DMS153 treated with DMSO at 0.1 percent for 48 hours (cell line): Measurements from ENCODE around the gene PNPLA5.
A peak's percentile ranks its signal among the peaks of the same experiment; 100 is the strongest.
"Not testable (repeated sequence)": the region's sequence is repeated elsewhere in the genome, so short reads cannot be mapped to it uniquely, and the experiment has no call there.

Source experiments
- DNase-seq: peaks from one replicate; lab custom pipeline; 2025; ENCODE audit not compliant: unreplicated experiment; lab: John Stamatoyannopoulos, UW

Gene PNPLA5, protein sequence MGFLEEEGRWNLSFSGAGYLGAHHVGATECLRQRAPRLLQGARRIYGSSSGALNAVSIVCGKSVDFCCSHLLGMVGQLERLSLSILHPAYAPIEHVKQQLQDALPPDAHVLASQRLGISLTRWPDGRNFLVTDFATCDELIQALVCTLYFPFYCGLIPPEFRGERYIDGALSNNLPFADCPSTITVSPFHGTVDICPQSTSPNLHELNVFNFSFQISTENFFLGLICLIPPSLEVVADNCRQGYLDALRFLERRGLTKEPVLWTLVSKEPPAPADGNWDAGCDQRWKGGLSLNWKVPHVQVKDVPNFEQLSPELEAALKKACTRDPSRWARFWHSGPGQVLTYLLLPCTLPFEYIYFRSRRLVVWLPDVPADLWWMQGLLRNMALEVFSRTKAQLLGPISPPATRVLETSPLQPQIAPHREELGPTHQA

GRCh38 chr22:43891360-43892182 is at the start of gene PNPLA5:
Gene PNPLA5, minus strand, starts transcription at chr22:43892013. Its CDS starts 133 bp downstream, at chr22:43891880.
- no peak for DNase-seq

GRCh38 chr22:43941449-43941848 is 49.6 kb upstream of the PNPLA5 start:
- no peak for DNase-seq

DNA sequence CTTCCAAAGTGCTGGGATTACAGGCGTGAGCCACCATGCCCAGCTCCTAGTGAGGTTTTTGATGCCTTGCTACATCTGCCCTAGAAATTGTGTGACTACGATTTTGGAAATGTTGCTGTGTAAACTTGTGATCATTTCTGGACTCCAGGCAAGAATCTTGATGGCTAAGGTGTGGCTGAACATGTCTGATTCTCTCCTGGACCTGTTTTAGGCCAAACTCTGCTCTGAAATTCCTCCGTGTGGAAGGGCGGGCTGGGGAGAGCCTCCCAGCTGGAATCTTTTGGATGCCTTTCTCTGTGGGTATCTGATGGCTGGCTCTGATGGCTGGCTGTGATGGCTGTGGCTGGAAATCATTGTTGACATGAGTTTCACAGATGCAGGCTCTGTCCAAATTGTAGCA is 40.0 kb upstream of the PNPLA5 start:
- no peak for DNase-seq

- DNase-seq = no peak
Measured at GRCh38 chr22:43928908-43929307, 37.1 kb upstream of the PNPLA5 start.

DNA sequence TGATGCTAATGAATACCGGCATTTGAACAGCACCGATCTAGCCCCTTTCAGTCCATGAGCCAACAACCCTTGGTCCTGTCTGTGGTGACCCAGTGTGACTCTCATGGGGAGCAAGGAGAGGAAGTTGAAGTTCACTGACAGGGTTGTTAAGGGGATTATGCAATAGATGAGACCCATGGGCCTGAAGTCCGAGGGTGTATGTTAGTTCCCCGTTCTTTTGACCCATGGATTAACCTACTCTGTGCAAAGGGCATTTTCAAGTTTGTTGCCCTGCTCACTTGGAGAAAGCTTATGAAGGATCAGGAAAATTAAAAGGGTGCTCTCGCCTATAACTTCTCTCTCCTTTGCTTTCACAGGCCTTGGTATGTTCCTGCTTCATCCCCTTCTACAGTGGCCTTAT is 36.7 kb upstream of the PNPLA5 start:
- DNase-seq = no peak

- no peak for DNase-seq
Measured at GRCh38 chr22:43926349-43926710, 34.5 kb upstream of the PNPLA5 start.

GRCh38 chr22:43925433-43926348 is 33.9 kb upstream of the PNPLA5 start:
- DNase-seq = no peak

DNA sequence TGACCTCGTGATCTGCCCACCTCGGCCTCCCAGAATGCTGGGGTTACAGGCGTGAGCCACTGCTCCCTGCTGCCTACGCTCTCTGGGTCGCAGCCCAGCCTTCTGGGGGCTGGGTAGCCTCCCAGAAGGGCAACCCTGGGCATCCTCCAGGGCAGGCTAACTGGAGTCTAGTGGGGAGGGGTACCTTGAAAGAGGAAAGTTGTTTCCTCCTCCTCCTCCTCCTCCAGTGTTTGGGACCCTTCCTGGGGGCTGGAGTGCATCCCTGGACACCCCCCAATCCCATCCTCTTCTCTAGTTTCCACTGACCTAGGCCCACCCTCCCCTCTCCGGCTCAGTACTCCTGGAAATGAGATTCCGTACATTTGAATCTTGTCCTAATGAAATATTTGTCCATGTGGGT is 33.1 kb upstream of the PNPLA5 start:
- DNase-seq = no peak

DNA sequence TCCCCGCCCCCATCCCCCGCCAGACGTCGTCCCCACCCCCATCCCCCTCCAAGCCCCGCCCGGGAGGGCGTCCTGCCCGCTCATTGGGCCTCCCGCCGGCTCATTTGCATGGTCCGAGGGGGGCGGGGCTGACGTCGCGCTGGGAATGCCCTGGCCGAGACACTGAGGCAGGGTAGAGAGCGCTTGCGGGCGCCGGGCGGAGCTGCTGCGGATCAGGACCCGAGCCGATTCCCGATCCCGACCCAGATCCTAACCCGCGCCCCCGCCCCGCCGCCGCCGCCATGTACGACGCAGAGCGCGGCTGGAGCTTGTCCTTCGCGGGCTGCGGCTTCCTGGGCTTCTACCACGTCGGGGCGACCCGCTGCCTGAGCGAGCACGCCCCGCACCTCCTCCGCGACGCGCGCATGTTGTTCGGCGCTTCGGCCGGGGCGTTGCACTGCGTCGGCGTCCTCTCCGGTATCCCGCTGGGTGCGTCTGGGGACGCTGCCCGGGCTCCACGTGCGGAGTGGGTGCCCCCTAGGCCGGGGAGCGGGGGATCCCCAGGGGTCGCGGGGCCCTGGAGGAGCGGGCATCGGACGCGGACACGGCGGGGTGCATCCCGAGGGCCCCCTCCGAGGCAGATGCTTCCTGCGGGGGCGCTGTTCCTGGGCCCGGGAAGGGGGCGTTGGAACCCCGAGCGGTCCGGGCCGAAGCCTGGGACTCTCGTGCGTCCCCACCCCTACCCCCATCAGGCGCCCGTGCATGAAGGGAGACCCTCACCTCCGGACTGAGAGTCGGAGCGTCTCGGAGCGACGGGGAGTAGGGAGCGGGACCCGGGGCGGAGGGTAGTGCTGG is 32.0 kb upstream of the PNPLA5 start, which contains the start of gene PNPLA3:
Gene PNPLA3 (plus strand): TSS at position 175 of the 834 bp plus-strand sequence. CDS start 107 bp downstream, at position 282.
- DNase-seq = peak; percentile 43

DNA sequence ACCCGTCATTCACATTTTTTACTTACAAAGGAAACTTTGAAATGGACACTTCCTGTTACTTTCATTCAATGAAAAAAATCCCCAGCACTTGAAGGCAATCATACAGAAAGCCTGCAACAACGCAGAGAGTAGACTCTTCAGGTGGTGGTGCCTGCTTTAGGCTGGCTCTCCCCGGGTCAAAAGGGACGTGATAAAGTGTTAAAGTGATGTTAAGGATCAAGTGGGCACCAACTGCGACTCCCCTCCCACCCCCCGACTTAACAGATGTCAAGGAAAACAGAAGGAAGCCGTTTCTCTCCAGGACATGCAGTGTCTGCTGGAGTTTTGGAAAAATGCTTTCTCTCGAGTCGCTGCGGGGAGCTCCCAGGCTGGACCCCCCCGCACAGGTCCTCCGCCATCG is 31.4 kb upstream of the PNPLA5 start:
- DNase-seq = peak; percentile 14

DNA sequence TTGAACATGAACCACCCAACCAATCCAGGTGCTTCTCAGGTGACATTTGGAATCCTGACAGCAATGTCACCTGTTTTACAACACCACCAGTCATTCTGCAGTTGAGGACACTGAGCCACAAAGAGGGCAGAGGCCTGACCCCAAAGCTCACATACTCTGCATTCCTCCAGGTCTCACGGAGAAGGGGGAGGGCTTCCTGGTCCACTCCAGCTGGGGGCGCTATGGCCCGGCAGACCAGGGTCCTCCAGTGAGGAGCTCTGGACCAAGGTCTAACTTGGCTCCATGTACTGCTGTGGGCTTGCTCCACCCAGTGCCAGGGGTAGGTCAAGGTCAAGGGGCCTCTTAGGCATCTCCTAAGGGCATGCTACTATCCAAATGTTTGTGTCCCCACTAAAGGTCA is 30.3 kb upstream of the PNPLA5 start:
- DNase-seq = no peak

- DNase-seq = no peak
Measured at GRCh38 chr22:43921370-43921769, 29.6 kb upstream of the PNPLA5 start.

DNA sequence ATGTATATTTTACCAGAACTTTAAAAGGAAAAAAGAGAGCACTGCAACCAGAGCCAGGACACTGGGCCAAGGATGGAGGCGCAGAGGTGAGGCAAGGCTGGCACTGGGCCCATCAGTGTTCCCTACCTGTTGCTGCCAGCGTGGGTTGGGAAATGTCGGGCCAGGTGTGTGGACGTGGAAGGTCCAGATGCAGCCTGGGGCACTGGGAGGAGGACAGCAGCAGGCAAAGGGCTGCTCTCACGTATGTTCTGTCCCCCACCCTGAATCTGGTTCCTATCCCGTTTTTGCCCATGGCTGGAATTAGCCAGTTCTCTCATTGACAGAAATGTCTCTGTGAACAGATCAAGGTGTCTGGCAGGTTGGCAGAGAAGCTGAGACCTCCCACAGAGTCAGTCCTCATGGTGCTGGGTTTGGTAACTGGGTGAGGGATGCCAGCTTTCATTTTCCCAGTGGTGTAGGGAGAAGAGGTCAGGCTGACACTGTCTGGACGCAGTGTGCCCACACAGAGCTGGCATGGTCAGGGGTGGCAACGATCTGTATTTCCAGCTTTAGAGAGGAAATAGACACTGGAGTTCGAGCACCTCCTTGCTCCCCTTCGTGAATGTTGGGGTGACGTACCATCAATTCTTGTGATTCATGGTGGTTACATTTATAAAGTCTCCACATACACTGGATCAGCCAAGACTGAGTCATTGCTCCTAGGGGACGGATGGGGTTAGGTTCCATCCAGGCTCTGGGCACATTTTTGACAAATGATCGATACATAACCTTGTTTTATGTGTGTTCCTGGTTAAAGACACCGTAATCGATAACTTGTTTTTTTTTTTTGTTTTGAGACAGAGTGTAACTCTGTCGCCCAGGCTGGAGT is 27.5 kb upstream of the PNPLA5 start:
- no peak for DNase-seq

DNA sequence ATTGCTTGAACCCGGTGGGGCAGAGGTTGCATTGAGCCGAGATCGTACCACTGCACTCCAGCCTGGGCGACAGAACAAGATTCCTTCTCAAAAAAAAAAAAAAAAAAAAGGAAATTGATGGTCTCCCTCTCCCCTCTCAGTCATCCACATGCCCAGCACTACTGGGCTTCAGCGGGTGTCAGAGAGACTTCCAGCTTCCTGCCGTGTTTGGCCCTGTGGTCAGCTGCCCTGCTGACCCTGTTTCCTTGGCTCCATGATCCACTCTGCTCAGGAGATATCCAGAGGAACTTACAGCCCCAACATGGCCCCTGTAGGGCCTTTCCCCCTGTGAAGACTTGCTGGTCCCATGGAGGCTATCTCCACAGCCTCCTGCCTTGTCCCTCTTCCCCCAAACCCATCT is 25.7 kb upstream of the PNPLA5 start:
- DNase-seq = no peak

DNA sequence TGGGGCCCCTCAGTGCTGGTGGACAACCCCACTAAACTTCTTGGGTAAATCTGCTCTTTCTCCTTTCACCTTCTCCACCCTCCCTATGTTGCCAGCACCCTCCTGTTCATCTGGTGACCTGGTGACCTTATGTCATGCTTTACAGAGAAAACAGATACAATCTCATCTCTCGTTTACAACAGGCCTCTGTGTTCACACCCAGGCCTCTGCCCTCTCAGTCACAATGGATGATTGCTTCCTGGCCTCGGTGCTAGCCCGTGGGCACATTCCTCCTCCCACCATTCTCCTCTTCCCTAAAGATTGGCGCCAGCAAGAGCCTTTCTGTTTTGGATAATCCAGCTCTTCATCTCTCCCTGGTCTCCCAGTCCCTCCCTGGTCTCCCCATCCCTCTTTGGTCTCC is 19.5 kb upstream of the PNPLA5 start:
- no peak for DNase-seq

DNA sequence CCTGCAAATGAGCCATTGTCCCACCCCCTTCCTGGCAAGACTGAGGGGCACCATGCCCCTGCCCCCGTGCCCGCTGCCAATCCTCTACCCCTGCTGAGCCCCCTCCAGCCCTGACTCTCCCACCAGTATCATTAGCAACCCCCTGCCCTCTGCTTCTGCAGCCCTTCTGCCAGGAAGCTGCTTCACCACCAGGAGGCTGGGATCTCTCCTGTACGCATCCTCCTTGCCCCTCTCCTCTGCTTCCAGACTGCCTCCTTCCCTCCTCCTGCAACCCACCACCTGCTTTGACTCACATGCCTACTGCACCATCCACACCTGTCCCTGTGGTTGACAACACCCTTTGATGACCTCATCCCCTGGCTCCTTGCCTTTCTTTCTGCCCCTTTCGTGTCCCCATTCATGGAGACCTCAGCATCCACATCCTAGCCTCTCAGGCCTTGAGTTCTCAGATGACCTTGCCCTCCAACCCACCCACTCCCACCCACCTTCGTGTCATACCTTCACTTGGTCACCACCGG is 18.4 kb upstream of the PNPLA5 start:
- DNase-seq = no peak

- DNase-seq = no peak
Measured at GRCh38 chr22:43909708-43910107, 17.9 kb upstream of the PNPLA5 start.

DNA sequence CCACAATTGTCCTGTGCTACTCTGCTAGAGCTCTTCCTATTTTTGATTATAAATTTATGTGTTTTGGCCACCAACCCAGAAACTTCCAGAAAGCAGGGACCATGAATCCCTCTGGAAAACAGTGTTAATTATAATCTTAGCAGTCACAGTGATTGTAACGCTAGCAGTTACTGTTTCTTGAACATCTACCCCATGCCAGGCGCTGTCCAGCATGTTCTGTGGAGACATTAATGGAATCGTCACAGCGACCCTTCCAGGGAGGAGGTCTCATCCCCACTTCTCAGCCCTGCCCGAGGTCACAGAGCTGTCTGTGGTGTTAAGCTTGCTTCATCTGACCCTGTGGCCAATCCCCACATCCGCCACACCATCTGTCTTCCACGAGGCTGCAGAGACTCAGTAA is 13.9 kb upstream of the PNPLA5 start:
- no peak for DNase-seq

GRCh38 chr22:43904412-43904811 is 12.6 kb upstream of the PNPLA5 start:
- not testable (repeated sequence) for DNase-seq
